Myometrial cell (primary cell): ENCODE data around the gene TMEM161B. TPM values are rescaled to one million over a fixed set of nuclear protein-coding genes. Genes with fewer than 3 reads are reported as not detected.

Source experiments
- total RNA-seq: library from RNA; depleted of rRNA; stranded (reverse); fragments of >200 nt; gene quantifications from 2 replicates; pipeline ENCODE4 v1.2.3, GENCODE V29; 2015

Gene TMEM161B
- total RNA-seq = 5.8 and 11.9 TPM in 2 replicates

GRCh38 chr5:88268385-88269184, at the start of gene TMEM161B:
TSS of gene TMEM161B (minus strand) at chr5:88268845. CDS start at chr5:88268723, 122 bp downstream.

